C4-2B (cell line): Measurements from ENCODE around the gene CDH23.

Source experiments
- ZFX ChIP-seq: fragments of 450-650 bp; IDR thresholded peaks from 2 replicates; pipeline ENCODE4 v1.6.1; 2017
- TF ChIP-seq, protein P1 (sequence below): fragments of 450-650 bp; conservative IDR thresholded peaks from 2 replicates; pipeline ENCODE4 v1.5.1; 2017; ENCODE audit warnings: mild to moderate bottlenecking

DNA sequence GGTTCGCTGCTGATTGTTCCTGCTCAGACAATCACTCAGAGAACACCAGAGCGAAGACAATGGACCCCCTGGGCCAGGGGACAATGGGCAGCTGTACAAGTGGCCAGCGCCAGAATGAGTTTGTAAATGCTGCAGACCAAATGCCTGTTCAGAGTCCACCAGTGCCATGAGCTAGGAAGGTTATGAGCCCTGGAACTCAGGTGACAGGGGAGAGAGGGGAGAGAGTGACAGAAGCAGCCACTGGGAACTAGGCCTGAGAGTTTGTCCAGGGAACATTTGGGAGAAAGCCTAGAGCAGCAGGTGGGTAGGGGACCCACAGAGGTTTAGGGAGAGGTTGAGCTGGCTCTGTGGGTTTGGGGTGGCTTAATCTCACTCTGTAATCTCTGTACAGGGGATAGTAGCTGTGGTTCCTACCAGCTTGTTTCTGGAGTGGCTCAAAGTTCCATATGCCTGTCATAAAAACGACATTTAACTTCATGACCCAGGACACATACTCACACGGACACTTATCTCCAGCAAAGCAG is 262.5 kb downstream of the CDH23 start:
- TF ChIP-seq, protein P1, sequence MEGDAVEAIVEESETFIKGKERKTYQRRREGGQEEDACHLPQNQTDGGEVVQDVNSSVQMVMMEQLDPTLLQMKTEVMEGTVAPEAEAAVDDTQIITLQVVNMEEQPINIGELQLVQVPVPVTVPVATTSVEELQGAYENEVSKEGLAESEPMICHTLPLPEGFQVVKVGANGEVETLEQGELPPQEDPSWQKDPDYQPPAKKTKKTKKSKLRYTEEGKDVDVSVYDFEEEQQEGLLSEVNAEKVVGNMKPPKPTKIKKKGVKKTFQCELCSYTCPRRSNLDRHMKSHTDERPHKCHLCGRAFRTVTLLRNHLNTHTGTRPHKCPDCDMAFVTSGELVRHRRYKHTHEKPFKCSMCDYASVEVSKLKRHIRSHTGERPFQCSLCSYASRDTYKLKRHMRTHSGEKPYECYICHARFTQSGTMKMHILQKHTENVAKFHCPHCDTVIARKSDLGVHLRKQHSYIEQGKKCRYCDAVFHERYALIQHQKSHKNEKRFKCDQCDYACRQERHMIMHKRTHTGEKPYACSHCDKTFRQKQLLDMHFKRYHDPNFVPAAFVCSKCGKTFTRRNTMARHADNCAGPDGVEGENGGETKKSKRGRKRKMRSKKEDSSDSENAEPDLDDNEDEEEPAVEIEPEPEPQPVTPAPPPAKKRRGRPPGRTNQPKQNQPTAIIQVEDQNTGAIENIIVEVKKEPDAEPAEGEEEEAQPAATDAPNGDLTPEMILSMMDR: no peak
- no peak for TF ChIP-seq ZFX
